Right lobe of liver (tissue), 4 donors: ENCODE results near the gene TLR10.

ENCODE experiments used
- POLR2A ChIP-seq: fragments of 450-650 bp; IDR thresholded peaks from one replicate; pipeline ENCODE4 v1.6.1; 2017; ENCODE audit warnings: antibody characterized with exemption, mild to moderate bottlenecking
- TF ChIP-seq, protein P1 (sequence below), 4 donors: fragments of 200-600 bp in 3 of 4; fragments of 450-650 bp in 1 of 4; IDR thresholded peaks; one replicate each; pipeline versions ENCODE4 v1.5.1 to v1.8.0; 2016 to 2022; ENCODE audit warnings: antibody characterized with exemption in 4 of 4, mild to moderate bottlenecking in 2 of 4
- donor health status: DM: no; HTN: no; CAD: no.
- donor health status: DM: no; HTN: no; CAD: no.
- donor health status: DM: no; HTN: yes; CAD: no.

DNA sequence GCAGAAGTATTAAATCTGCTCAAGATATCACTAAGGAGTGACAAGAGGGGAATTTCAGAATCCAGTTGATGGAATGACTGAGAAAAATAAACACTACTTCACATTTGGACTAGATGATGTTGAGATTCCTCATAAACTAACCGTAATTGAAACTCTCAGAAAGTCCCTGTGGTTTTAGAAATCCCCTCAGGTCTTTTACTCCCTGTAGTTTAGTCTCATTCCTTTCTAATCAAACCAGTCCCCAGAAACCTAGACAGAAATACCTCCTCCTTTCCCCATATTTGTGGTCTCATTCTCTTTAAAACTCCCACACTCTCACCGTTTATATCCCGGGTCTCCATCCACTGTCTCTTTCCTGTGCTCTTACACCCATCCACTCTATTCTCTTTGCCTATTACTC lies 36.8 kb upstream of the TLR10 start:
- no peak for TF ChIP-seq POLR2A
- TF ChIP-seq, protein P1, sequence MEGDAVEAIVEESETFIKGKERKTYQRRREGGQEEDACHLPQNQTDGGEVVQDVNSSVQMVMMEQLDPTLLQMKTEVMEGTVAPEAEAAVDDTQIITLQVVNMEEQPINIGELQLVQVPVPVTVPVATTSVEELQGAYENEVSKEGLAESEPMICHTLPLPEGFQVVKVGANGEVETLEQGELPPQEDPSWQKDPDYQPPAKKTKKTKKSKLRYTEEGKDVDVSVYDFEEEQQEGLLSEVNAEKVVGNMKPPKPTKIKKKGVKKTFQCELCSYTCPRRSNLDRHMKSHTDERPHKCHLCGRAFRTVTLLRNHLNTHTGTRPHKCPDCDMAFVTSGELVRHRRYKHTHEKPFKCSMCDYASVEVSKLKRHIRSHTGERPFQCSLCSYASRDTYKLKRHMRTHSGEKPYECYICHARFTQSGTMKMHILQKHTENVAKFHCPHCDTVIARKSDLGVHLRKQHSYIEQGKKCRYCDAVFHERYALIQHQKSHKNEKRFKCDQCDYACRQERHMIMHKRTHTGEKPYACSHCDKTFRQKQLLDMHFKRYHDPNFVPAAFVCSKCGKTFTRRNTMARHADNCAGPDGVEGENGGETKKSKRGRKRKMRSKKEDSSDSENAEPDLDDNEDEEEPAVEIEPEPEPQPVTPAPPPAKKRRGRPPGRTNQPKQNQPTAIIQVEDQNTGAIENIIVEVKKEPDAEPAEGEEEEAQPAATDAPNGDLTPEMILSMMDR (IDR thresholded peaks at IDR 0.05): no peak
